Neural crest cell (in vitro differentiated cells): ENCODE results near the gene KRT81. TPM values are rescaled to one million over a fixed set of nuclear protein-coding genes. Genes with fewer than 3 reads are reported as not detected.

Experiments used
- DNase-seq: peaks from one replicate; pipeline ENCODE4 v3.0.0; 2021; ENCODE audit warnings: low read depth, mixed read lengths, low spot score
- H3K27ac Mint-ChIP-seq: one replicate; pipeline ENCODE4 v1.8.0; 2021; ENCODE audit warnings: mild to moderate bottlenecking, mixed read lengths; ENCODE audit not compliant: unreplicated experiment
- H3K27me3 Mint-ChIP-seq: 2 replicates; pipeline ENCODE4 v1.8.0; 2021; ENCODE audit warnings: low read depth, mild to moderate bottlenecking, mixed read lengths
- H3K36me3 Mint-ChIP-seq: 2 replicates; pipeline ENCODE4 v1.8.0; 2021; ENCODE audit warnings: low read depth, mild to moderate bottlenecking, mixed read lengths
- H3K4me1 Mint-ChIP-seq: 2 replicates; pipeline ENCODE4 v1.8.0; 2021; ENCODE audit warnings: mixed read lengths
- H3K4me3 Mint-ChIP-seq: one replicate; pipeline ENCODE4 v1.8.0; 2021; ENCODE audit warnings: mild to moderate bottlenecking, mixed read lengths
- H3K9me3 Mint-ChIP-seq: 2 replicates; pipeline ENCODE4 v1.8.0; 2021; ENCODE audit warnings: mixed read lengths
- total RNA-seq: library from RNA; stranded (reverse); gene quantifications from 2 replicates; pipeline ENCODE4 v1.2.1, GENCODE V29; 2021
- TF ChIP-seq, protein P1 (sequence below): fragments of 200-600 bp; sonication (generic); conservative IDR thresholded peaks from 2 replicates; pipeline ENCODE4 v1.5.0; 2021; ENCODE audit warnings: antibody characterized with exemption, mild to moderate bottlenecking

Gene KRT81
- total RNA-seq, 1 donor from 2014 or later = not detected

DNA sequence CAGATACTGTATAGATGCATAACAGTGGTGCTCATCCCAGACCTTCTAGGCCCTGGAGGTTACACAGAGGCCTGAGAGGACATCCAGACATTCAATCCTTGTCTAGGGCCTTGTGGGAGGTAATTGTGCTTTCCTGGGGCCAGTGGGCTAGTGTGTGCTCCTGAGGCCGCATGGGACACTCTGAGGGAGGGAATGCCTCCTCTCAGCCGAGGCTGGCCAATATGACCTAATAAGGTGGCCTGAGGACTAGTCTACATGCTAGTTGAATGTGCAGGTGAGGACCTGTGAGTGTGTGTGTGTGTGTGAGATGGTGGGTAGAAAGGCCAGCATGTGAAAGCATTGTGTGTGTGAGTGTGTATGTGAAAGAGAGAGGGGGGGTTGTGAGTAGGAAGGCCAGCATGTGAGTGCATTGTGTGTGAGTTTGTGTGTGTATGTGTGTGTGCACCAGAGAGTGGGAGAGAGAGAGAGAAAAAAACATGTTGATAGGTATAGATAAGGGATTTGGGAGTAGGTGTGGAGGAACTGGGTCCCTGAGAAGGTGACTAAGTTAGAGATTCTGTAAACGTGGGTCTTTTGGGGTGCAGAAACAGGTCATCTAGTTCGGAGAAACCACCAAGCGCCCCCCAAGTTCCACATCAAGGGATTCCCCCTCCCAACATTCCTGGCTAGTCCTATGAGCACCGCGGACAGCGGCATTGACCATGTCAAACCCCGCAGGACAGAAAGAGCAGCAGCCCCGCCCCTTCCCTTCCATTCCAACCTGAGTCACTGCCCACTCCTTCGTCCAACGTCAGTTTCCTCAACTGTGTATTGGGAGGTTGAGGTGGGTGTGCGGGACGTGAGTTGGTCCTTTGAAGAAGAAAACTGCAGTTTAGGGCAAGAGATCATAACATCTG is 9.7 kb upstream of the KRT81 start:
- TF ChIP-seq, protein P1, sequence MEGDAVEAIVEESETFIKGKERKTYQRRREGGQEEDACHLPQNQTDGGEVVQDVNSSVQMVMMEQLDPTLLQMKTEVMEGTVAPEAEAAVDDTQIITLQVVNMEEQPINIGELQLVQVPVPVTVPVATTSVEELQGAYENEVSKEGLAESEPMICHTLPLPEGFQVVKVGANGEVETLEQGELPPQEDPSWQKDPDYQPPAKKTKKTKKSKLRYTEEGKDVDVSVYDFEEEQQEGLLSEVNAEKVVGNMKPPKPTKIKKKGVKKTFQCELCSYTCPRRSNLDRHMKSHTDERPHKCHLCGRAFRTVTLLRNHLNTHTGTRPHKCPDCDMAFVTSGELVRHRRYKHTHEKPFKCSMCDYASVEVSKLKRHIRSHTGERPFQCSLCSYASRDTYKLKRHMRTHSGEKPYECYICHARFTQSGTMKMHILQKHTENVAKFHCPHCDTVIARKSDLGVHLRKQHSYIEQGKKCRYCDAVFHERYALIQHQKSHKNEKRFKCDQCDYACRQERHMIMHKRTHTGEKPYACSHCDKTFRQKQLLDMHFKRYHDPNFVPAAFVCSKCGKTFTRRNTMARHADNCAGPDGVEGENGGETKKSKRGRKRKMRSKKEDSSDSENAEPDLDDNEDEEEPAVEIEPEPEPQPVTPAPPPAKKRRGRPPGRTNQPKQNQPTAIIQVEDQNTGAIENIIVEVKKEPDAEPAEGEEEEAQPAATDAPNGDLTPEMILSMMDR = no peak
- Mint-ChIP-seq H3K9me3 (no peaks in the 10 kb centered on the region), H3K4me3 (no peak overlapping the region), H3K27ac (no peak overlapping the region), H3K27me3 (peaks cover 45% of the 10 kb centered on the region), H3K36me3 (no peaks in the 10 kb centered on the region), H3K4me1 (no peaks in the 10 kb centered on the region)
- DNase-seq = no peak

DNA sequence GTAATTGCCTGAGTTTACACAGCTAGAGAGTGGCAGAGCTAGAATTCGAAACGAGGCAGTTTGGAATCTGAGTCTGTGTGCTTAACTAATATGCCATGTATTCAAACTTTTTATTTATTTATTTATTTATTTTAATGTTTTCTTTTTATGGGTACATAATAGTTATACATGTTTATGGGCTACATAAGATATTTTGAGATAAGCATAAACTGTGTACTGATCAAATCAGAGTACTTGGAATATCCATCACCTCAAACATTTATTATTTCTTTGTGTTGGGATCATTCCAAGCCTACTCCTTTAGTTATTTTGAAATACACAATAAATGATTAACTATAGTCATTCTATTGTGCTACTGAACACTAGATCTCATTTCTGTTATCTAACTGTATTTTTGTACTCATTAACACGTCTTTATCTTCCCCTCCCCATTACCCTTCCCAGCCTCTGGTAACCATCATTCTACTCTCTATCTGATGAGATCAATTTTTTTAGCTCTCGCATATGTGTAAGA is 7.4 kb upstream of the KRT81 start:
- H3K4me1 Mint-ChIP-seq = no peaks in the 10 kb centered on the region
- no peak overlapping the region for H3K27ac Mint-ChIP-seq
- H3K36me3 Mint-ChIP-seq = no peaks in the 10 kb centered on the region
- peaks cover 51% of the 10 kb centered on the region for H3K27me3 Mint-ChIP-seq
- DNase-seq = no peak
- no peak overlapping the region for H3K4me3 Mint-ChIP-seq
- TF ChIP-seq, protein P1 = no peak
- no peaks in the 10 kb centered on the region for H3K9me3 Mint-ChIP-seq

DNA sequence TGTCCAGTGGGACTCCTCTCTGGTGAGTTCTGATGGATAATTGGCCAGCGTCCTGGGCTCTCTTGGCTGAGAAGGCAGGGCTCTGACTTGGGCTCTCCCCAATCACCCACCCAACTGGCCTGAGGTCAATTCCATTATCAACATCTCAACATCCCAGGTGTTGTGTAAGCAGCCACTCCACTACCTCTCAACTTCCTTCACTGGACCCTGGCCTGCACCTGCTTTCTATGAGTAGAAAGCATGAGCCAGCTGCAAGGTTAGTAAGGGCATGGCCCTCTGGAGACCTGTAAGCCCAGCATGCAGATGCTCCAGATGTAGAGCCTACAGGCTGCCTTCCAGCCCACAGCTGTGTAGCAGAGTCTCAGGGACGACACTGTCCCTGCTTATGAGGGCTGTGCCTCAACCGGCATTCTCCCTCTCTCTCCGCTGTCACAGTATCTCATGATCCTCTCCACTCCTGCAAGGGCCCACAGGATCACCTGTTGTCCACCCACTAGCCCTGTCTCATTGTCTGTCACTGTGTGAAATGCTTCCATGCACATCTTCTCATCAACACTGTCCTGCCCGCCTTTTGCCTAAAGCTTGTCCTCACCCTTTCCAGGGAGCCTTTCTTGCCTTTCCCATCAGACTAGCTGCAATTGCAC is 5.4 kb upstream of the KRT81 start:
- Mint-ChIP-seq H3K9me3 (no peaks in the 10 kb centered on the region), H3K4me3 (no peak overlapping the region), H3K27me3 (peaks cover 62% of the 10 kb centered on the region), H3K27ac (no peak overlapping the region), H3K4me1 (no peaks in the 10 kb centered on the region), H3K36me3 (no peaks in the 10 kb centered on the region)
- TF ChIP-seq, protein P1 = no peak
- DNase-seq = no peak

DNA sequence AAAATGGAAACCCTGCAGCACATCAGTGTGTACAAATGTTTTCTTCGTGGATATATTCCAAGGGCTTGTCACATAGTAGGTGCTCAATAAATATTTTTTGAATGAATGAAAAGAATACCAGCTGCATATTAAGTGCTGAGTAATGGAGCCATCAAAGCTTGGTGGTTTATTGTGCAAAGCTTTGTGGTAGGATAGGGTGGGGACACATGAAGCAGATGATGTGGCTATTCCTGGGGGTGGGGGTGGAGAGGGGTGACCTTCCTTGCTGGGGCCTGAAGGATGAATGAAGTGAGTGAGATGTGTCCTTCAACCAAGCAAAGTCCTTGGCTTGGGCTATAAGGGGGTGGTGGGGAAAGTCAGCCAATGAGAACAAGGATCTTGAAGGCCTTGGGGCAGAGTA is 4.3 kb upstream of the KRT81 start:
- no peaks in the 10 kb centered on the region for H3K4me1 Mint-ChIP-seq
- H3K27me3 Mint-ChIP-seq = peaks cover 59% of the 10 kb centered on the region
- no peak overlapping the region for H3K27ac Mint-ChIP-seq
- TF ChIP-seq, protein P1 = no peak
- H3K9me3 Mint-ChIP-seq = no peaks in the 10 kb centered on the region
- no peak for DNase-seq
- no peaks in the 10 kb centered on the region for H3K36me3 Mint-ChIP-seq
- no peak overlapping the region for H3K4me3 Mint-ChIP-seq

DNA sequence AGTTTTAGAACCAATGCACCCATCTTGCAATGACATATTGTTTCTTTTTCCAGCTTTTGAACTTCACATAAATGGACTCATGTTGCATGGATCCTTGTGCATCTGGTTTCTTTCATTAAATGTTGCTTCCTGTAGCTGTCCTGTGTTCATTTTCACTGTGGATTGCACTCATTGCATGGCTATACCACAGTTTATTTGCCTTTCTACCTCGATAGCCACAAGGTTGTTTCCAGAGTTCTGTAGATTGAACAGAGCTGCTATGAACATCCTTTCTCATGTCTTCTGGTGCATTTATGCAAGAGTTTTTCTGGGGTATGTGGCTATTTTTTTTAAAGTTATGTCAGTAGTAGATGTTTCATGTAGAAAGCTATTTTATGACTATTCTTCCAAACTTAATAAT is 3.5 kb upstream of the KRT81 start:
- H3K4me3 Mint-ChIP-seq = no peak overlapping the region
- peaks cover 52% of the 10 kb centered on the region for H3K27me3 Mint-ChIP-seq
- no peak for DNase-seq
- TF ChIP-seq, protein P1 = no peak
- no peaks in the 10 kb centered on the region for H3K36me3 Mint-ChIP-seq
- no peaks in the 10 kb centered on the region for H3K4me1 Mint-ChIP-seq
- H3K9me3 Mint-ChIP-seq = no peaks in the 10 kb centered on the region
- no peak overlapping the region for H3K27ac Mint-ChIP-seq
